H1 (cell line): Measurements from ENCODE around the gene NOL8. TPM values are rescaled to one million over a fixed set of nuclear protein-coding genes. Genes with fewer than 3 reads are reported as not detected.

Experiments
- NANOG ChIP-seq: IDR thresholded peaks from 2 replicates; pipeline ENCODE4 v1.6.1; 2011; ENCODE audit warnings: low read length, low read depth, mild to moderate bottlenecking, inconsistent platforms; ENCODE audit not compliant: insufficient read depth, poor library complexity, severe bottlenecking
- polyA plus RNA-seq, 7 experiments: library from polyadenylated mRNA; depleted of rRNA in 3 of 7; stranded (reverse) in 5 of 7; unstranded in 2 of 7; fragments of >200 nt in 5 of 7; fragments of 200-250 nt in 2 of 7; gene quantifications; 1 replicate in 5 of 7; 2 replicates in 1 of 7; 4 replicates in 1 of 7; pipeline versions ENCODE4 v1.2.1 to v1.2.3, GENCODE V29; 2011 to 2013; ENCODE audit warnings: missing spikeins in 2 of 7, mixed read lengths in 2 of 7
- total RNA-seq: library from RNA; stranded (reverse); fragmentation: NEBNext Ultra II Directional; extraction: Animal tissue kit (Norgen Biotek cat#: 25700); gene quantifications from 2 replicates; pipeline ENCODE4 v1.2.1, GENCODE V29; 2021

NOL8 gene
- total and polyA plus RNA-seq, 2 of the 8 experiments (the other 6 are each of a cell fraction or from before 2014, with no cell fraction given) = 6.2 to 30.4 TPM

DNA sequence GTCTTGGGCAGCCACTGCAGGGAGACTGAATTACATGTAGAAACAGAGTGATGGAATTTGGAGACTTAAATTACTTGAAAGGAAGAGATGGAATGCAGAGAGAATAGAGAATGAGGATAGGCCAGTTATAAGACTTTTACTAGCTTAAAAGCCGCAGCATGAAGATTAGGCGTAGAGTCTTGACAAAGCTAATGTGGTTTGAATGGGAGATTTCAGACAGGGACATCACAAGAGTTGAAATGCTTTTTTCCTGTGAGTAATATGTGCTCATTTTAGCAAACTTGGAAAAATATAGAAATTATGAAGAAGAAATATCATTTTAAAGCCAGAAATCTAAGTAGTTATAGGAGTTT lies 8.1 kb upstream of the NOL8 start (continued):
- TF ChIP-seq NANOG = no peak
